Fibroblast of skin of back (primary cell): Measurements from ENCODE around the gene OBSCN. TPM values are rescaled to one million over a fixed set of nuclear protein-coding genes. Genes with fewer than 3 reads are reported as not detected.

Experiments
- DNase-seq: peaks from one replicate; pipeline ENCODE4 v3.0.0-alpha.2; 2013
- polyA plus RNA-seq, 2 experiments: library from polyadenylated mRNA; unstranded; fragments of 120-200 nt; gene quantifications; one replicate each; pipeline ENCODE4 v1.2.1, GENCODE V29; 2013; ENCODE audit not compliant: insufficient read length in 2 of 2

OBSCN gene
- 4.5 TPM for polyA plus RNA-seq (2013, experiment 1 of 2; ENCODE audit: insufficient read length)
- 7.7 TPM for polyA plus RNA-seq (2013, experiment 2 of 2; ENCODE audit: insufficient read length)

DNA sequence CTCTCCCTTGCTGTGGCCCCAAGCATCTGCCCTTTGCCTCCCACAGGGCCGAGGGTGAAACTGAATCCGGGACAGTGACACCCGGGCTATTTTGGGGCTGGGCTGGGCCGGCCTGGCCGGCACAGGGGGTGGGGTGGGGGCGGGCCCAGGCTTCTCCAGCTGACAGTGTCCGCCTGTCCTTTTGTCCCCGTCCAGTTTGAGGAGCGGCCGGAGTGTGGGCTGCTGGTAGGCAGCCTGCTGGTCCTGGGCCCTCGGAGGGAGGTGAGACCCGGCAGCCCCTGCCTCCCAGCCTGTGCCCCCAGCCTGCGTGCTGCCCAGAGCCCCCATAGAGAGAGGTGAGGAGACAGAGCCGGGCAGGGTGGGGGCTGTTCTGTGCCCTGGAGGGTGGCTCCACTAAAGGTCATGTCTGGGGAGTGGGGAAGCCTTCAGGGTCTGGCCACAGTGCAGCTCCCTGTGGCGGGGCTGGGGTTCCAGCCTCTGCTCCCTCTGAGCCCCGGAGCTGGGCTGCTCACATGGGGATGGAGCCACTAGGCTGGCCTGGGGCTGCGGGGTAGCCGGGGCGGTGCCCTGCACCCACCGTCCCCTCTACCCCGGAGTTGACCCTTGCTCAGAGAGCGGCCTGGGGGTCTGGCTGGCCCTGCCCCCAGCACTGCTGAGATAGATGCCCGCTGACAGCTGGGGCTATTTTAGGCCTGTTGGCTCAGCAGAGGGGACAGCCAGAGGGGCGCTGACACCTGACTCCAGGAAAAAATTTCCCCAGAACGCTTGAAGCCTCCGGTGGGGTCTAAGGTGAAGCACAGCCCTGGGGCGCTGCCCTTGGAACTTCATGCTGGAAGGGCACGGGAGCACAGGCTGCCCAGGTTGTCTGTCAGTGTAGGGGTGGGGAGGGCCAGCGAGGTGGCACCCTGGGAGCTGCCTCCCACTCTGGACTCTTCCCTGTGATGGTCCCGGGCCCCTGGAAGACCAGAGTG, at the start of gene OBSCN:
Gene OBSCN (plus strand): TSS at position 194 of the 971 bp plus-strand sequence. CDS start 3,740 bp downstream, outside the sequence.
- no peak for DNase-seq

DNA sequence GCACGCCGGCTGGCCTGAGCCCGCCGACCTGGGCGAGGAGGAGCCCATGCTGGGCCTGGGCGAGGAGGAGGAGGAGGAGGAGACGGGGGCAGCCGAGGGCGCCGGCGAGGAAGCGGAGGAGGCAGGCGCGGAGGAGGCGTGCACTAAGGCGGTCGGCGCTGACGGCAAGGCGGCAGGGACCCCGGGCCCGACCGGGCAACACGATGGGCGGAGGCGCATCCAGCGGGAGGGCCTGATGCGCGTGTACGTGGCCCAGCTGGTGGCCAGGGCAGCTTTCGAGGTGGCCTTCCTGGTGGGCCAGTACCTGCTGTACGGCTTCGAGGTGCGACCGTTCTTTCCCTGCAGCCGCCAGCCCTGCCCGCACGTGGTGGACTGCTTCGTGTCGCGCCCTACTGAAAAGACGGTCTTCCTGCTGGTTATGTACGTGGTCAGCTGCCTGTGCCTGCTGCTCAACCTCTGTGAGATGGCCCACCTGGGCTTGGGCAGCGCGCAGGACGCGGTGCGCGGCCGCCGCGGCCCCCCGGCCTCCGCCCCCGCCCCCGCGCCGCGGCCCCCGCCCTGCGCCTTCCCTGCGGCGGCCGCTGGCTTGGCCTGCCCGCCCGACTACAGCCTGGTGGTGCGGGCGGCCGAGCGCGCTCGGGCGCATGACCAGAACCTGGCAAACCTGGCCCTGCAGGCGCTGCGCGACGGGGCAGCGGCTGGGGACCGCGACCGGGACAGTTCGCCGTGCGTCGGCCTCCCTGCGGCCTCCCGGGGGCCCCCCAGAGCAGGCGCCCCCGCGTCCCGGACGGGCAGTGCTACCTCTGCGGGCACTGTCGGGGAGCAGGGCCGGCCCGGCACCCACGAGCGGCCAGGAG, 49.5 kb upstream of the OBSCN start:
- DNase-seq, result no peak

DNA sequence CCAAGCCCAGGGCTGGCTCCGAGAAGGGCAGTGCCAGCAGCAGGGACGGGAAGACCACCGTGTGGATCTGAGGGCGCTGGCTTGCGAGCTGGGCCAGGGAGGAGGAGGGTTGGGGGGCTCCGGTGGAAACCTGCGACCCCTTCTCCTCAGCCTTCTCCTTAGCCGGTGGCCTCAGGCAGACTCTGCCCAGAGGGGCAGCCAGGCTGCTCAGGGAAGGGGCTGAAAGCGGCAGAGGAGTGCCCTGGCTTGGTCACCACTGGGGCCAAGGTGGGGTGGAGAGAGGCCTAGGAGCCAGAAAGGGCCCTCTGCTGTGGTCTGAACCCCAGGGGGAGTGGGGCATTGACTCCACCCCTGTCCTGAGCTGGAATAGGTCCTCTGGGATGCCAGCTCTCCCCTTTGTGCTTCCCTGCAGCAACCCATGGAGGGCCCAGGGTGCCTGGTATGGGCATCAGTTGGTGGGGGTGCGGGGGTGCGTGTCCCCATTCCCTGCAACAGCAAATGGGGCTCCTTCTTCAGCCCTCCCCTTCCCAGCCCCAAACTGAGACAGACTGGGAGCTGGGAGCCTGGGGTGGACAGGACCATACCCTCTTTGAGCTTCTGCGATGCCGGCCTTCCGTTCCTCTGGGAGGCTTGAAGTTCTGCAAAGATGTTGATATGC, 48.7 kb upstream of the OBSCN start:
- no peak for DNase-seq

DNA sequence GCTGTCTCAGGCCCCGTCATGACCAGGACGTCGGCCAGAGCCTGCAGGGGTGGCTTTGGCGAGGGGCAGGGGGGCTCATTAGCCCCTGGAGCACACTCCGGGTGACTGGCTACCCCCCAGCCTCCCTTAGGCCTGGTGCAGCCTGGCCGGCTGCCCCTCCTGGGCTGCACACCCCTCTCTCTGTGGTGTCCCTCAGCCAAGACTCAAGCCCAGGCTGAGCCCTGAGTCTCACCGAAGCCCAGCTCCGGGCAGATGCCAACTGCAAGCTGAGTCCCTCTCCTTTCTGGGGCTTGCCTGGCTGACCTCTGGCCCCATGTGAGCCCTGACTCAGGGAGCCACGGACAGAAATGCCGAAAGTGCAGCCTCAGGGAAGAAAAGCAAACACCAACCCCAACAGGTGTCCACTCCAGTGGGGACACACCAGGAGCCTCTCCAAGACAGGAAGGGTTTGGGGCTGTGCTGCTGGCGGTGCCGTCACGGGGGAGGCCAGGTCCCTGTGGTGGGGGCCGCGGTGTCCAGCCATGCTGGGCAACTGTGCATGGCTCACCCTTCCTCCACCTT, 47.6 kb upstream of the OBSCN start:
- no peak for DNase-seq

- no peak for DNase-seq
These were observed 46.5 kb upstream of the OBSCN start for GRCh38 chr1:228161362-228161761.

DNA sequence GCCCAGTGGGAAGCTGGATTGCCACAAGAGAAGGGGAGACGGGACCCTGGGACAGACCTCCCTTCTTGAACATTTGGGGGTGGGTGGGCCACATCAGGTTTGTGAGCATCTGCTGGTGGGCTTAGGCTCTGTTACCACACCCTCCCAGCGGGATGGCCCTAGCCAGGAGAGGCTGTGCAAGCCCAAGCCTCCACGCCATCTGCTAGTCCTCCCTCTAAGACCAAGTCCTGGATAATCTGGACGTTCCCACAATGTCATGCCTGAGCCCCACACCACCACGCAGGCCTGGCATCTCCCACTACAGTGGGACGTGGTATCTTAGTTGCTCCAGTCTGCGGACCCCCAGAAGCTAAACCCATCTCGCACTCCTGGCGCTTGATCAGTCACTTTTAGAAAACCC, 46.0 kb upstream of the OBSCN start:
- DNase-seq, result no peak

DNA sequence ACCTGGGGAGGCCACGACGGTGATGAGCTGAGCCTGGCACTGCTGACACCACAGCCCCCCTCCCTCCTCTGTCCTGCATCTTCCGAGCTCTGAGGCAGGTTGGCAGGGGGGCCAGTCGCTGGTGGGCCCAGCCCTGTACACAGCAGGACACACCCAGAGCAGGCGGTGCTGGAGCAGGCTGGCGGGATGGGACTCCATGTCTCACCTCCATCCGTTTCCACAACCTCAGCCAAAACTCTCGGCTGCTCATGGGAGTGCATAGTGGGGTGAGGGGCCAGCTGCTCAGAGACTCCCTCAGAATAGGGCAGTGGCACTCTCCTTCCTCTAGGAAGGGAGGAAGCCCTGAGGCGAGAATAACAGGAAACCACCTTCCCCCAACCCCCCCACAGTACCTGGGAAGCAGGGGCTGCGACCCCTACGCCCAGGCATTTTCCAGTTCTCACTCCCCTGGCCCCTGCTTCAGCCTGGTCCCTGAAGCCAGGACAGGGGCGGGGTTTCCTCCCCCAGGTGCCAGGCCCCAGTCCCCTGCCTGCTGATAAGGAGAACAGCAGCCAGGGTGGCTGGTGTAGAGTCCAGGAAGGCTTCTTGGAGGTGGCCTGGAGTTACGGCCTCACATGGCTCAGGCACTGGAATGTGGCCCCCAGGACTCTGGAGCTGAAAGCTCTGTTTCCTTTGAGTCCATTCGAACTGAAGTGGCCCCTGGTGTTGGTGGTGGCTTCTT, 45.4 kb upstream of the OBSCN start:
- DNase-seq, result peak; percentile 19

GRCh38 chr1:228163007-228163753, 44.7 kb upstream of the OBSCN start:
- peak; percentile 60 for DNase-seq

DNA sequence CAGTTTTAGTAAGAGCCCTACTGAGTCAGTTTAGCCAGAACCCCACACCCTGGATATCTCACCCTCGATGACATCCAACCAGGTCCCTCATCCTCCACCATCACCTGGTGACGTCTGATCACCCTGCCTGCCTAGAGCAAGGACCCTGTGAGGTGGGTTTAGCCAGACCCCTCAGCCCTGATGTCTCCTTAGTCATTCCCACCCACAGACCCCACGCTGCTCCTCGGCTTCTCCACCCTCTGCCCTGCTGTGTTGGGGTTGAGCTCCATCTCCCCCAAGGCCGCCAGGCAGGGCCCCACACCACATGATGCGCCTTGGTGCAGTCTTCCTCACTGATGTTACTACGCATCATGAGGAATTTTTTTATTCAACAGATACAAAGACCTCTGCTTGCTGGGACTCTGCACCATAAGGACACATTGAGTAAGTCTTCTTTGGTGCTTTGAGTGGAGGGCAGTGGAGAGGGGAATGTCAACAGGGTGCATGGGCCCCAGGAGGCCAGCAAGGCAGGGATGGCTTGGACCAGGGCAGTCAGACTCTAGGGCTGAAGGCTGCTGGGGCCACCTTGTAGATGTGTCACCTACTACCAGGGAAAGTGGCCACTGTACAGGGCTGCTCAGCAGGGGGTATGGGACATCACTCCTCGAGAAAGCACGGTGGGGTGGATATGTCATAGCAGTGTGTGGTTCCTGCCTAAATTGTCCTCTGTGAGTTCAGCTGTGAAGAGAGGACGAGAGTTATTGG, 43.9 kb upstream of the OBSCN start:
- no peak for DNase-seq

- no peak for DNase-seq
These were observed 43.1 kb upstream of the OBSCN start for GRCh38 chr1:228164561-228165371.

- peak; percentile 98 for DNase-seq
These were observed 42.3 kb upstream of the OBSCN start, which contains the start of gene IBA57 for GRCh38 chr1:228165372-228166169. IBA57 (plus strand) TSS chr1:228165804; CDS start chr1:228165817, 13 bp downstream.

- DNase-seq, result peak; percentile 81
These were observed 41.5 kb upstream of the OBSCN start for GRCh38 chr1:228166170-228166936.

GRCh38 chr1:228168563-228169270, 39.1 kb upstream of the OBSCN start:
- no peak for DNase-seq

- no peak for DNase-seq
These were observed 38.5 kb upstream of the OBSCN start for GRCh38 chr1:228169345-228169744.

GRCh38 chr1:228170666-228171065, 37.2 kb upstream of the OBSCN start:
- no peak for DNase-seq

DNA sequence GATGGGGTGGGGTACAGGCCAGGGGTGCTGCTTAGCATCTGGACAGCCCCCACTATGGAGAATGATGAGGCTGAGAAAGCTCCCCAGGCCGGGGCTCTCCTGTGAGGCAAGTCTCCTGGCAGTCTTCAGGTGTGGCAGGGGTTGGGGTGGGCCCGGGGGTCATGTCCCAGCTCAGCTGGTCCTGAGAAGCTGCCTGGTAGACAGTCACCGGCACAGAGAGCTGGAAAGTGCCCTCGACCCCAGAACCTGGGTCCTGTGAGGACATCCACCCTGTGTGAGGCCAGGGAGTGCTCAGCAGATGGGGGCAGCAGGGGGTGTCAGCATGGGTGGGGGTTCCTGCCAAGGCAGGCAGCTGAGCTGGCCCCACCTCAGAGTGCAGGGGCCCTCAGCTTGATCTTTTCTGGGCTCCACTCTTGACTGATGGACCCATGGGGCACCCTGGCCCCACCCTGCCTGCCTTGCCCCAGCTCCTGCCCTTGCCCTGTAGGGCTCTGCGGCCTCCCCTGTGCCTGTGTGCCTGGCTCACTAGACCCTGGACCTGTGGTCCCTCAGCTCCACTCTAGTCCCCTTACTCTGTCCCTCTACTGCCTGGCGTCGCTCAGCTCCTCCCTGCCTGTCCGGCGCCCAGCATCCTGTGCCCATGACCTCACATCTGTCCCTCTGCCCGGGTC, 36.5 kb upstream of the OBSCN start:
- DNase-seq, result no peak
